ENCODE results near the gene COL18A1.
"Not testable (repeated sequence)": the region's sequence is repeated elsewhere in the genome, so short reads cannot be mapped to it uniquely, and the experiment has no call there.

COL18A1 gene

GRCh38 chr21:45442276-45442675, 37.3 kb downstream of the COL18A1 start:
- no peak for DNase-seq

GRCh38 chr21:45442686-45443594, 38.0 kb downstream of the COL18A1 start:
- not testable (repeated sequence) for DNase-seq

GRCh38 chr21:45443595-45444181, 38.7 kb downstream of the COL18A1 start:
- DNase-seq = no peak

GRCh38 chr21:45444385-45444784, 39.4 kb downstream of the COL18A1 start:
- DNase-seq = no peak

DNA sequence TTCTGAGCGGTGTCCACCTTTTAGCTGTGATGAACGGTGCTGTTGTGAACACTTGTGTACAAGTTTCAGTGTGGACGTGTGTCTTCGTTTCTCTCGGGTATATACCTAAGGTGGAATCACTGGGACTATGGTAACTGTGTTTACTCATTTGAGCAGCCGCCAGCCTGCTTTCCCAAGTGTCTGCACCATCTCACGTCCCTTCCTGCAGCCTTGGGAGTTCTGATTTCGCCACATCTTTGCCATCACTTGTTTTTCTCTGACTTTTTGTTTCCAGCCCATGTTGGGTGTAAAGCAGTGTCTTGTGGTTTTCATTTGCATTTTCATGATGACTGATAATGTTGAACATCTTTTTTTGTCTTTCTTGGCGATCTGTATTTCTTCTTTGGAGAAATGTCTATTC, 40.4 kb downstream of the COL18A1 start:
- no peak for DNase-seq

DNA sequence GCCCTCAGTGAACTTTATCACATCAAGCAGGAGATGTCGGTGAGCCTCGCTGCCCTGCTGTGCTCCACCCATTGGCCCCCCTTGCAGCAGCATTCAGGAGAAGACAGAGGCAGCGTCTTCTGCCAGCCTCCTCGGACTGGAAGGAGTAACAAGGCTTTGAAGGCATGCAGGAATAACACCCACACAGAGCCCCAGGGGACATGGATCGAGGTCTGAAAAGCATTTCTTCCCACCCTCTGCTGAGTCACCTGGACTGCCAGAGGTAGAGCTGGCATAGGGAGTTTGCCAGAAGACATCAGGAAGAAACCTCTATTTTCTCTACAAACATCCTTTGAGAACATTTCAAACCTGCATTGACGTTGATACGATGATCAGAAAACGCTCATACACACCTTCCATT, 42.9 kb downstream of the COL18A1 start:
- DNase-seq = no peak

GRCh38 chr21:45448283-45448809, 43.4 kb downstream of the COL18A1 start:
- no peak for DNase-seq

DNA sequence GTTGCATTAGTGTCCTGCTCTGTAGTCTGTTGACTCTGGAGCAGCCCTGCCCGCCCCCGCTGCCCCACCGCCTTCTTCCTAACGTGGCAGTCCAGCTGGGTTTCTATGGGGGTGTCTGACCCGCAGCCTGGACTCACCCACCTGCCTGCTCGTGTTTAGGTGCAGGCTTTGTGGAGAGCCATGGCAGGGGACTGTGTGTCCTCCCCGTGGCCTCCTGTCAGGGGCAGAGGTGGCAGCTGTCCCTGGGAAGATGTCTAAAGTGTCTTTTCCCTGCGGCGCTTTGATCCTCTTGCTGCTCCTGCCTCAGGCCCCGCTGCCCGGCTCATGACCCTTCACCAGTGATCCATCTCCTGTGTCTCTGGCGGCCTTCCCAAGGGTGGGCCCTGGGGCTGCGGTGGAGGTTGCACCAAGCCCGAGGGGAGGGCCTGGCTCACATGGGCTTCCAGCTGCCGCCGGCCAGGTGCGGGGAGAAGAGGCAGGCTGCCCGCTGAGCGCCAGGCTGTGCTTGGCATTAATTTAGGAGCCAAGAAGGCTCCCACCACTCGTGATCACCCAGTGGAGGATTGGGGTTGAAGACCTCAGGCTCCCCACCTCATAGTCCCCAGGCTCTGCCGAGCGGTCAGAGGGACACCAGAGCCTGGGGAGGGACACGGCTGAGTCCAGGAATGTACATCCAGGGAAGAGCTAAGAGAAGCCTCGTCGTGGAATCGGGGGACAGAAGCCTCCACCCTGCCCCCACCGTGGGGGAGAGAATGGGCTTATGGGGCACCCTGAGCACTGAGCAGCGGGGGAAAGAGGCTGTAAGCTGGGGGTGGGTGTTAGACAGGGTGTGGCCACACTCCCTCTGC, 44.1 kb downstream of the COL18A1 start:
- DNase-seq = no peak

DNA sequence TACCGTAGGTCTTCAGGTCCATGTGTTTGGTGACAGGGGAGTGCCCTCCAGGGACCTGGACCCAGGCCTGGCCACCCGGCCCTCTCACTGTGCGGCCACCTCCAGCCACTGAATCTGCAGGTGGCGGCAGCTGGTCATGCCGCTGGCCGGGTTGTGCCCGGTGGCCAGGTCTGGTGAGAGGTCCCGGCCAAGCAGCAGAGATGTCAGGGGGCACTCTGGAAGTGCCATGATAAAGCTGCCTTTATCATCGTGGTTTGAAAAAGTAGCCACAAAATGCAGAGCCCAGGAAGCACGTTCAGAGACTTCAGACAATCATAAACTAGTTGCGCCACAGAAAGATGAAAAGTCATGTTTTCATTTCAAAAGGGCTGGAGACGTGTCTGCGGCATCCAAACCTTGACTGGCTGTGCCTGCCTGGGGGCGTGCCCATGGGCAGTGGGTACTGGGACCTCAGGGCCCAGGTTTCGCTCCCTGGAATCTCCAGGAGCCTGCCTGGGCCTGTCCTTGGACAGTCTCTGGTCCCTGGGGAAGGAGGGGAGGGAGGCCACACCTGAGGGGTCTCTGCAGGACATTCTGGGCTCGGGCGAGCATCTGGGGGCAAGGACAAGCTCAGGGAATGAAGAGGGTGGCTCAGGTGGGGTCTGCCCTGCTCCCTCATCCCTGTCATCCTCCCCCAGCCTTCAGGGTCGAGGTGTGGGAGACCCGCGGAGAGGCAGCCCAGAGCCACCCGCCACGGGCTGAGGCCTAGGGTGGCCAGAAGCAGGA, 44.9 kb downstream of the COL18A1 start:
- no peak for DNase-seq

- DNase-seq = no peak
Observed at GRCh38 chr21:45450423-45451090, 45.6 kb downstream of the COL18A1 start.

DNA sequence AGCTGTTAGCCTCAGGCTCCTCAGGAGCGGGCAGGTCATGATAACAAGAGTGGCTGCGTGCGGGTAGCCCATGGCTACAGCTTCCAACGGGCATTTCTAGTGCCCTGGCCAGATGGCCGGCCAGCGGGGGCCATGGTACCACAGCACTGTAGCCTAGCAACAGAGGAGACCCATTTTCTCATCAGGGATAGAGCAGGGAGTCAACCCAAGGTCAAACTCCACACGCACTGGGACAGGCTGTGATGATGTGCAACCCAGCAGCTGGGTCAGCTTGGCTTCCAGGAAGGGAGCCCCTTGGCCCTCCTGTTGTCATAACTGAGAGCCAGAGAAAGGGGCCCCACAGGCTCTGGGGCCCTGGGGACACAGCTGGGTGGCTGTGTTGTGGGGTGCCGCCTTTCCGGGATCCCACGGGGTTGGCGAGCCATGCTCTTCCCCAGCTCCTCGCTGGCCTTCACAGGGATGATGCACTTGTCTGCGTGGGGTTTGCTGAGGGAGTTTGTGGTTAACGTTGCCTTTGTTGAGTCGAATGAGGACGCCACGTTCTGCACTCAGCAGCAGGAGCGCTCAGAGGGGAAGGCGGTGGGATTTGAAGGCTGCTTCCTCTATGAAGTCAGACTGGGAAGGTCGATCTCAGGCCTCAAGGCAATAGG, 46.3 kb downstream of the COL18A1 start:
- DNase-seq = no peak

DNA sequence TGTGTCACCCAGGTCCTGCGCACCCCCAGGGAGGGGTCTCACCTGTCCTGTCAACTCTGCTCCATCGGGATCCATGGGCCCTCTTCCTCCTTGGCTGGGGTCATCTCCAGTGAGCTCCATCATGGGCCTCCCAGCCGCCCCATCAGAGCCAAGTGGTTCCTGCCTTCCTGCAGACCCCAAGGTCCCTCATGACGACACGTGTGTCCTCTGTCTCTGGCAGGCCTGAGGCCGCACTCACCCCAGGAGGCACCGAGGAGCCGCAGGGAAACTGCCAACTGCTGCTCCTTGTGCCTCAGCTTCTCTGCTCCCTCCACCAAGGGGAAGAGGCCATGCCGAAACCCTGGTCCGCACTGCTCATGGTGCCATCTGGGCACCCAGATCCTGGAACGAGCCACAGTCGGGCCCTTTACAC, 46.8 kb downstream of the COL18A1 start:
- DNase-seq = no peak

- DNase-seq = no peak
Observed at GRCh38 chr21:45452696-45453307, 47.8 kb downstream of the COL18A1 start.

DNA sequence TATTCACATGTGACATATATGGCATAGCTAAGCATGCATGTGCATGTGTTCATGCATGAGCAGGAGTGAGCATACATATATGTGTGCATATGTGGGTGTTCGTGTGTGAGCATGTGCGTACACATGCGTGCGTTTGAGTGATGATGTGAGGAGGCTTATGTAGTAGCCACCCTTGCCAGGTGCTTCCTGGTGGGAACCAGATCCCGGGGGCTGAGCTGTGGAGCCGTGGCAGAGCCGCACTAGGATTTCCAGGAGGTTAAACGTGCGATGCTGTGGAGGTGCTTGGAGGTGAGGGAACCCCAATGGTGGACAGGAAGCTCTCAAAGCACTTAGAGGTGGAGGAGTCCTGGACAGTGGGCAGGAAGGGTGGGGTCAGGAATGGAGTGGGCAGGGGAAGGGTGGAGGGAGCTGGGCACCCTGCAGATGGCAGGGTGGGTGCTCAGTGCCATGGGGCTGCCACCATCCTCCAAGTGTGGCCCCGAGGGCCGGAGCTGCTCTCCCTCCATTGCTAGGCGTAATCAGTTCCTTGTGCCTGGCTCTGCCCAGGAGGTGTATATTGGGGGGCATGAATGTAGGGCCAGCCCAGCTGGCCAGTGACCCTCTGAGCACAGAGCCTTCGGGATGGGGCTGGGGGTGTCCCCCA, 48.5 kb downstream of the COL18A1 start:
- no peak for DNase-seq

GRCh38 chr21:45454060-45454925, 49.3 kb downstream of the COL18A1 start:
- DNase-seq = no peak

GRCh38 chr21:45454926-45455673, 50.1 kb downstream of the COL18A1 start:
- DNase-seq = peak in 1 of 5 experiments; percentile 2

DNA sequence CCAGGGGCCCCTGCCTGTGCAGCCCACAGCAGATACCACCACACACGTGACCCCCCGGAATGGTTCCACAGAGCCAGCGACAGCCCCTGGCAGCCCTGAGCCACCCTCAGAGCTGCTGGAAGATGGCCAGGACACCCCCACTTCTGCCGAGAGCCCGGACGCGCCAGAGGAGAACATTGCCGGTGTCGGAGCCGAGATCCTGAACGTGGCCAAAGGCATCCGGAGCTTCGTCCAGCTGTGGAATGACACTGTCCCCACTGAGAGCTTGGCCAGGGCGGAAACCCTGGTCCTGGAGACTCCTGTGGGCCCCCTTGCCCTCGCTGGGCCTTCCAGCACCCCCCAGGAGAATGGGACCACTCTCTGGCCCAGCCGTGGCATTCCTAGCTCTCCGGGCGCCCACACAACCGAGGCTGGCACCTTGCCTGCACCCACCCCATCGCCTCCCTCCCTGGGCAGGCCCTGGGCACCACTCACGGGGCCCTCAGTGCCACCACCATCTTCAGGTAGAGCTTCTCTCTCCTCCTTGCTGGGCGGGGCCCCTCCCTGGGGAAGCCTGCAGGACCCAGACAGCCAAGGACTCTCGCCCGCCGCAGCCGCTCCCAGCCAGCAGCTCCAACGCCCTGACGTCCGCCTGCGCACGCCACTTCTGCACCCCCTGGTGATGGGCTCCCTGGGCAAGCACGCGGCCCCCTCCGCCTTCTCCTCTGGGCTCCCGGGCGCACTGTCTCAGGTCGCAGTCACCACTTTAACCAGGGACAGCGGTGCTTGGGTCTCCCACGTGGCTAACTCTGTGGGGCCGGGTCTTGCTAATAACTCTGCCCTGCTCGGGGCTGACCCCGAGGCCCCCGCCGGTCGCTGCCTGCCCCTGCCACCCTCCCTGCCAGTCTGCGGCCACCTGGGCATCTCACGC, 51.0 kb downstream of the COL18A1 start:
- DNase-seq = peak in 1 of 5 experiments; percentile 2
